Measurements from ENCODE around the gene ZG16B. TPM values are rescaled to one million over a fixed set of nuclear protein-coding genes. Genes with fewer than 3 reads are reported as not detected.

Gene ZG16B
- total RNA-seq, 1 donor from 2014 or later = not detected

GRCh38 chr16:2817340-2818271, 12.5 kb upstream of the ZG16B start:
- no peaks in the 10 kb centered on the region for H3K27me3 ChIP-seq
- H3K4me3 ChIP-seq = no peak overlapping the region
- no peak for DNase-seq (ENCODE audit: low spot score)
- TF ChIP-seq EZH2phosphoT487 (IDR thresholded peaks at IDR 0.05) (no peak), EZH2 (IDR thresholded peaks at IDR 0.05) (no peak), CTCF (IDR thresholded peaks at IDR 0.05) (no peak)
- no peaks in the 10 kb centered on the region for H3F3A ChIP-seq (ENCODE audit: low read depth)
- H3K36me3 ChIP-seq = no peaks in the 10 kb centered on the region
- peaks cover 5% of the 10 kb centered on the region for H3K4me1 ChIP-seq
- no peaks in the 10 kb centered on the region for H3K36me3 Mint-ChIP-seq
- no peak overlapping the region for H2AFZ ChIP-seq (replicated peaks)
- H4K20me1 ChIP-seq (ENCODE audit: low read depth) = no peaks in the 10 kb centered on the region
- no peak overlapping the region for H3K4me3 Mint-ChIP-seq
- H3K4me1 Mint-ChIP-seq = peaks cover 6% of the 10 kb centered on the region
- no peak overlapping the region for H3K27ac ChIP-seq
- H3K4me2 ChIP-seq = no peak overlapping the region
- no peaks in the 10 kb centered on the region for H3K9me3 ChIP-seq (ENCODE audit: low read depth)
- no peak overlapping the region for H3K9ac ChIP-seq
- no peaks in the 10 kb centered on the region for H3K79me2 ChIP-seq (ENCODE audit: low read depth)
- H3K27me3 Mint-ChIP-seq (ENCODE audit: insufficient read depth, low read depth) = peaks cover 7% of the 10 kb centered on the region
- no peak overlapping the region for H3K27ac Mint-ChIP-seq
- H3K9me3 Mint-ChIP-seq = no peaks in the 10 kb centered on the region

DNA sequence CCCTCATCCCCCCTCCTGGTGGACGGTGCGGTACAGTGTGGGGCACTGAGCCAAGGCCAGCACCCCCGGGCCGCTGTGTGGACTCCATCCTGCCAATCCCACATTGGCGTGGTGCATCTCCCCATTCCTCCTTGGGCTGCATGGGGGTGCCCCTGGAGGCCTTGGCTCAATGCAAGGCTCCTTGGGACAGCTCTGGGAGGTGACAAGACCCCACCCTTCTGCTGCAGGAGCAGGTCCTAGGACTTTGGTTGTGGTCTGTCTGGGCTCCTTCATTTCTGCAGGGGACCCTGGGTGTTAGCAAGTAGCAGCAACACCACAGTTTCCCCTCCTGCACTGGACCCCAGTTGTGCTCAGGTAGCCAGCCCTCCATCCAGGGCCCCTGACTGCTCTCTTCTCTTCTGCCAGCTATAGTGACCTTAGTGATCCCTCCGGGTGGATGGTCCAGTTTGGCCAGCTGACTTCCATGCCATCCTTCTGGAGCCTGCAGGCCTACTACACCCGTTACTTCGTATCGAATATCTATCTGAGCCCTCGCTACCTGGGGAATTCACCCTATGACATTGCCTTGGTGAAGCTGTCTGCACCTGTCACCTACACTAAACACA, 11.7 kb upstream of the ZG16B start:
- H3K4me2 ChIP-seq = no peak overlapping the region
- no peaks in the 10 kb centered on the region for H3F3A ChIP-seq (ENCODE audit: low read depth)
- H3K27me3 ChIP-seq = no peaks in the 10 kb centered on the region
- no peaks in the 10 kb centered on the region for H3K79me2 ChIP-seq (ENCODE audit: low read depth)
- H3K4me3 ChIP-seq = no peak overlapping the region
- no peaks in the 10 kb centered on the region for H3K9me3 Mint-ChIP-seq
- H3K9ac ChIP-seq = no peak overlapping the region
- no peak overlapping the region for H2AFZ ChIP-seq (replicated peaks)
- peaks cover 6% of the 10 kb centered on the region for H3K4me1 Mint-ChIP-seq
- H3K36me3 ChIP-seq = no peaks in the 10 kb centered on the region
- no peaks in the 10 kb centered on the region for H4K20me1 ChIP-seq (ENCODE audit: low read depth)
- H3K9me3 ChIP-seq (ENCODE audit: low read depth) = no peaks in the 10 kb centered on the region
- no peak overlapping the region for H3K27ac Mint-ChIP-seq
- no peaks in the 10 kb centered on the region for H3K36me3 Mint-ChIP-seq
- TF ChIP-seq EZH2 (IDR thresholded peaks at IDR 0.05) (no peak), EZH2phosphoT487 (IDR thresholded peaks at IDR 0.05) (no peak), CTCF (IDR thresholded peaks at IDR 0.05) (no peak)
- no peak overlapping the region for H3K27ac ChIP-seq
- peaks cover 7% of the 10 kb centered on the region for H3K27me3 Mint-ChIP-seq (ENCODE audit: insufficient read depth, low read depth)
- no peak for DNase-seq (ENCODE audit: low spot score)
- H3K4me1 ChIP-seq = peaks cover 5% of the 10 kb centered on the region
- no peak overlapping the region for H3K4me3 Mint-ChIP-seq

DNA sequence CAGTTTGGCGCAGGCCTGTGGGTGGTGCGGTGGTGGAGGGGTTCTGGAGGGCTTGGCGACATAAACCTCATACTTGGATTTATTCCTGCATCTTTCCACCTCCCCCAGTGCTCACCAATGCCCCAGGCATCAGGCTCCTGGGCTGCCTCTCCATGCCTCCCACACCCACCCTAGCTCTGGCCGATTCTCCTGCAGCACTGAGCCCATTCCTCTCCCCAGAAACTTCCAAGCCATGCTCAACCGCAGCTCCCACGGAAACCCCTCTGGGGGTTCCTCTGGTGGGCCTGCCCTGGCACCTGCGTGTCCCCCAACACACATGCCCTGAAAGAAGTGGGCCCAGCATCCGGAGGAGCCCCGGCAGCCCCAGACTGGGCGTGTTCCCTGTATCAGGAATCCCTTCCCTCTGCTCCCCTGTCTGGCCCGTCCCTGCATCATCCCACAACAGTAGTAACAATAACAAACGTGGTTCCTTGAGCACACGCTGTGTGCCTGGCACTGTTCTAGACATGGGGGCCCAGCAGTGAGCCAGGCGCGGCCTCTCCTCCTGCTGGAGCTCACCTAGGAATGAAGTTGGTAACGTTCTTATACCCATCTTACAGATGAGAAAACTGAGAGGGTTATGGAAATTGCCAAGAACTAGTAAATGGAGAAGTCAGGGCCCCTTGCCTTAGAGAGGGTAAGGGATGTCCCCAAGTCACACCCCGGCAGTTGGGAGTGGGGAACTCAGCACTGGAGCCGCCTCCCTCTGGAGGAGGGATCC, 10.7 kb upstream of the ZG16B start:
- H4K20me1 ChIP-seq (ENCODE audit: low read depth) = no peaks in the 10 kb centered on the region
- Mint-ChIP-seq H3K9me3 (no peaks in the 10 kb centered on the region), H3K4me1 (peaks cover 6% of the 10 kb centered on the region), H3K27me3 (ENCODE audit: insufficient read depth, low read depth) (peaks cover 7% of the 10 kb centered on the region), H3K27ac (no peak overlapping the region), H3K36me3 (no peaks in the 10 kb centered on the region), H3K4me3 (no peak overlapping the region)
- TF ChIP-seq EZH2 (IDR thresholded peaks at IDR 0.05) = no peak
- TF ChIP-seq EZH2phosphoT487 (IDR thresholded peaks at IDR 0.05) = no peak
- TF ChIP-seq CTCF (IDR thresholded peaks at IDR 0.05) = no peak
- no peak overlapping the region for H3K27ac ChIP-seq
- no peak overlapping the region for H3K4me3 ChIP-seq
- H3F3A ChIP-seq (ENCODE audit: low read depth) = no peaks in the 10 kb centered on the region
- H3K9me3 ChIP-seq (ENCODE audit: low read depth) = no peaks in the 10 kb centered on the region
- DNase-seq (ENCODE audit: low spot score) = no peak
- peaks cover 5% of the 10 kb centered on the region for H3K4me1 ChIP-seq
- no peaks in the 10 kb centered on the region for H3K27me3 ChIP-seq
- no peaks in the 10 kb centered on the region for H3K36me3 ChIP-seq
- no peak overlapping the region for H3K9ac ChIP-seq
- no peak overlapping the region for H3K4me2 ChIP-seq
- no peaks in the 10 kb centered on the region for H3K79me2 ChIP-seq (ENCODE audit: low read depth)
- no peak overlapping the region for H2AFZ ChIP-seq (replicated peaks)
